Measurements from ENCODE around the gene MRPL18.

MRPL18 gene

DNA sequence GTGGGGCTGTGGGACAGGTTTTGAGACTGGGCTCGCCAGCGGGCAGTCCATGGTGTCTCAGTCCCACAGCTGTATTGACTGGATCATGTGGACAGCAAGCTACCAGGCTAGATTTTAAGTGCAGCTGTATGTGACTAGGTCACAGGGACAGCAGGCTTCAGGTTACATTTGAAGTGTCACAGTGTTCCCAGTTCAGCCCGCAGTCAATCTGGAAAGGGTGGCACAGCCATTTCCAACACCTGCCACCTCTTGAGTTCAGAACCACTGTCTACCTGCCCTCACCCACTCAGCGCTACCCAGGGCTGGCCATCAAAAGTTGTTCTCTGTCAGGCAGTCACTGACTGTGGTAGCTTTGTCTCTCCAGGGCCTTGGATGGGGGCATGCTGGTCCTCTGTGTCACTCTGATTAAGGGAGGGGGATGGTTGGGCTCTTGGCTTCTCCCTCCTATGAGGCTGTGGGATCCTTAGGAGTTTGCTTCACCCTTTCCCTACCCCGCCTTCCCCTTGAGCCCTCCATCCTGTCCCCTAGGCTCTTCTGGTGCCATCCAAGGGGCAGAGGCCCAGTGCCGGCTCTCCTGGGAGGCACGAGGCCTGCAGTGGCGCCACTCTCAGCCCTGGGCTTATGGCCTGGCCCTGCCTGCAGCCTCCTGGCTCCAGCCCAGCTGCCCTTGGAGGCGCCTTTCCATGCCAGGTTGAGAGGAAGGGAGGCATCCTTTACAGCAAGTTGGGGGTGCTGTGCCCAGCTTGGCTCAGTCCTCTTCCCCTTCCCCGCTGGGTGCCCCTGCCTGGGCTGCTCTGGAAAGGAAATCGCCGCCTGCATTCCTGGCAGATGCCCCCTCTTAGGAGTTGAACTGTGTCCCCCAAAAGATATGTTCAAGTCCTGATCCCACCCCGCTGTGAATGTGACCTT lies 54.7 kb downstream of the MRPL18 start:
- DNase-seq = no peak
